Stimulated activated CD4-positive, alpha-beta T cell treated with anti-CD3 and anti-CD28 coated beads, Interleukin-4, amount 100 ng/mL, for 24 hours (primary cell): ENCODE results near the gene B4GALT5.
"Not testable (repeated sequence)": the region's sequence is repeated elsewhere in the genome, so short reads cannot be mapped to it uniquely, and the experiment has no call there.

Source experiments
- DNase-seq: peaks from one replicate; pipeline ENCODE4 v3.0.0-alpha.2; 2020

The B4GALT5 gene

DNA sequence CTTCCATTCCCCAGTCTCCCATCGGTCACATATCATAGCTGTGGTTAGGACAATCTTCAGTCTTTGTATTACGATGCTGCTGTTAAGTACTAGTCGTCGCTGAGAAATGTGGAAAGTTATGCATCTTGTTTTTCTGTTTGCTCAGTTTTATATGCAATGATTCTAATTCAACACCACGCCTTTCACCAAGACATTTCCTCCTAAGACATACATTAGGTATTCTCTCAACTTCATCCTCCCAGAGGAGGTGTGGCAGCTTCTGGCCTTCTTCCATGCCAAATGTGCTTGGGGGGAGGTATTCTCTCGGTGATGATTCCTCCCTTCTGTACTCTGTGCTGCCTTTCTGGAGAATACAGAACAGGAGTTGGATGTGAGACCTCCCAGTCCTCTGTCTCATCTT lies 66.1 kb downstream of the B4GALT5 start:
- no peak for DNase-seq

DNA sequence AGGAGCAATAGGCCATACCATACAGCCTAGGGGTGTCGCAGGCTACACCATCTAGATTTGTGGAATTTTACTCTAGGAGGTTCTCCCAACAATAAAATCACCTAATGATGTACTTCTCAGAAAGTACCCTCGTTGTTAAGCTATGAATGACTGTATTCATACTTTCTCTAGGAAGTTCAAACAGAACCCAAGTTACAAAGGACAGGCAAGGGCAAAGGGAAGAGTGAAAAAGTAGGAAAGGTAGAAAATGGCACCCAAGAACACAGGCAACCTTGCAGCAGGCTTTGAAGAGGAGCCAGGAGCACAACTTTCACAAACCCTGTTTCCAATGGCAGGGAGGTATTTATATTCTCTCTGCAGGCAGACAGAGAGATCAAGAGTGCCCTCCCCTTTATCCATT lies 67.2 kb downstream of the B4GALT5 start:
- no peak for DNase-seq

DNA sequence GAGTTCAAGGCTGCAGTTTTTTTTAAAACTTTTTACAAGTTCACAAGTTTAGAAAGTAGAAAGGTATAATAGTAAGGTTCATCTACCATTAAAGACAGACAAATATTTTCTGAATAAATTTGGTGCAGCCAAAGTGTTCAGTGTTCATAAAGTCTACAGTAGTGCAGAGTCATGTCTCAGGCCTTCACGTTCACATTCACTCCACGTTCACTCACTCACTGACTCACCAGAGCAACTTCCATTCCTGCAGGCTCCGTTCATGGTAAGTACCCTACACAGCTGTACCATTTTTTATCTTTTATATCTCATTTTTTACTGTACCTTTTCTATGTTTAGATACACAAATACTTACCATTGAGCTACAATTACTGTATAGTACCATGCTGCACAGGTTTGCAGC lies 67.6 kb downstream of the B4GALT5 start:
- no peak for DNase-seq

DNA sequence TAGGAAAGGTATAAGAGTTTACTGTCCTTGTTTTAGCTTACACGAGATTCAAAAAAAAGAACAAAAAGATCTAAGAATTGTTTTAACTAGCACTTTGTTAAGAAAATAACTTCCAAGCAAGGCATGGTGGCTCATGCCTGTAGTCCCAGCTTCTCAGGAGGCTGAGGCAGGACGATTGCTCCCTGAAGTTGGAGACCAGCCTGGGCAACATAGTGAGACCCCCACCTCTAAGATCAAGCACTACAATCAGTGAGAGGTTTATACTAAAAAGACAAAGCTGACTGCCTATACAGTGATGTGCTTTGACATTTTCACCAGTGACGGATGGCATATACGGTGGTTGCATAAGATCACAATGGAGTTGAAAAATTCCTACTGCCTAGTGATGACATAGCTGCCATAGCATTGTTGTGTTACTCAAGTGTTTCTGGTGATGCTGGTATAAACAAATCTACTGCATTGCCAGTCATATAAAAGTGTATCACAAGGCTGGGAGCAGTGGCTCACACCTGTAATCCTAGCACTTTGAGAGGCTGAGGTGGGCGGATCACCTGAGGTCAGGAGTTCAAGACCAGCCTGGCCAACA lies 68.6 kb downstream of the B4GALT5 start:
- no peak for DNase-seq

DNA sequence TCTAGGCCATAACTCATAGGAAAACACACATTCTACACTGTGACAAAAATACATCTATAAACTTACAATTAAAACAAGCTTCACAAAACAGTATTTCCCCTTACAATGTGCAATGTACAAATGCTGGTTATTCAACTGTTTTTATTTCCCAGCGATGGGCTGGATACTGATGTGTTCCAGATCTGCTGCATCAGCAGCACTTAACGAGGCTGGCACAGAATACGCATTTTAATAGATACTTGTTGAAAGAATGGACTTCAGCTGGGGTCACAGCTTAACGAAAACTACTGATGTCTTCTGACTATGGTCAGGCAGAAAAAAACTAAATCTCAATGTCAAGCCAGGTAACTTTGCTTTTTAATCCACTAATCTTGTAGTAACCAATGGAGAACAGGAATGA lies 70.9 kb downstream of the B4GALT5 start:
- DNase-seq: no peak

DNA sequence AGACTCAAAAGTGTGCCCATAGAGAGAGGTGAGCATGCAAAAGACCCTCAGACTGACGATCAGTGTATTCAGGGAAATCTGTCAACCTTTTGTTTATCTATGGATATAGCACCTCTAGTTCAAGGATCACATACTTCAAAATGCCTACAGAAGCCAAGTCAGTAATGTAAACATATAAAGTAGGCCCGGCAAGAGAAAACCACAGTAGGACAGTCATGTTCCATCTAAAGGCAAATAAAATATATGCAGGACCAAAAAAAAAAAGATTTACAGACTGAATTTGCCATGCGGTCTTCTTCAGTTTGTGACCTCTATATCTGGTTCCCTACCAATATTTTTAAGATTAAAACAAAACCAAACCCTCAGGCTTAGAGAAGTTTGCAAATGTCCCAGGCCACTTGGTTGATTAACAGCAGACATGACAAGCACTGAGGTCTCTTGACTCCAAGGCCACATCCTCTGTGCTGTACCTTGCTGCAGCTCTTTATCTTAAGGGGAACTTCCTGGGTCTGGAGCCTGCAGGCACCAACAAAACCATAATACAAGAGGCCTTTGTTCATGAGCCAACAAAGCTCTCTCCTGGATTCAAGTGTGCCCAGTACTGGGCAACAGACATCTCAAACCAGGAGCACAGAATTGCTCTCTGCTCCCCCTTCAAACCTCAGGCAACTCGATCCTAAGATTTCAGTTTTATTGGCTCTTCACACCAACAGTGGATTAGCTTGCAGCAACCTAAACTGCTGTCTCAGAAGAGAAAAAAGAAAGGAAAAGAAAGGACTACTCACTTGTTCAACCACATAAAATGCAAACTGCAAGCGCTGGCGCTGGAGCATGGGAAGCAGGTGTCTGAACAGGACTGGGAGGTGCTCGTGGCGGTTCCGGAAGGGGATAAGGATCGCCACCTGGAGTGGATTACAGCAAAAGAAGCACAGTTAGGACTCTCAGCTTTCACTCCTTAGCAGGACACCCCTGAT lies 71.7 kb downstream of the B4GALT5 start:
- DNase-seq: no peak

DNA sequence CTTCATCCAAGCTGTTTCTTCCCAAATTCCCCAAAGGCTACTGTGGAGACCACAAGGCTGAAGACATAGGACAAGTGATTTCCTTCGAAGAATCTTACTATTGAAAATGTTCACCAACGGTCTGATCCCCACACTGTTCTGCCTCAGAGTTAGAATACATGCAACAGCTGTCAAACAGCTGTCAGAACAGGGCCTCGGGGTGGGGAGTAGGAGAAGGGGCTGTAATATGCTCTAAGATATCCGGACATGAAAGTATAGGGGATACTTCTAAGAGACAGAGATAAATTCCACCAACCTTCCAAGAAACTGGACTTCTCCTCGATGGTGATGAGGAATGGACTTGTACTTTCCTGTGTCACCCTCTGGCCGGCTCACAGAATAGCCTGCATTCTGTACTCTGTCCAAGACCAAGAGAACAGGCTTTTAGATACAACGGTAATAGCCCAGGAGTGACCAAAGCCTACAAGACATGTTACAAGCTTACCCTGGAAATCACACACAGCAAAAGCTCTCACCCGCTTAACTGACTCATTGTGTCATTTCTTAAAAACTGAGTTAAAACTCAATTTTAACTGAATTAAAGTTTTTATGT lies 76.5 kb downstream of the B4GALT5 start:
- DNase-seq: no peak

DNA sequence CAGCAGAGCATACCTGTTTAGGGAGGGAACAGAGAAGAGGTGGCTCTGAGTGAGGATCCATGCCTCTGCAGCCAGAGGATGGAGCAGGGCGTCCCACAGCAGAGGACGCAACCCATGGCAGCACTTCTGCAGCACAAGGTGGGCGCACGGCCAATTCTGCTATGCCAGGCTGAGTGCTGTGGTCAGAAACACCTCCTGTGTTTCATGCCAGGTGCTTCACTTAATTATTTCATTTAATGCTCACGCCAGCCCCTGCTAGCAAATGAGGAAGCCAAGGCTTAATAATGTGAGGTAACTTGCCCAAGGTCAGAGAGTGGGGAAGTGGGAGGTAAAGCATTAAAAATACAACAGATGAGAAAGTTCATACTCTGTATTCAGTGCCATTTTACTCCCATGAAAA lies 77.2 kb downstream of the B4GALT5 start:
- DNase-seq: no peak

DNA sequence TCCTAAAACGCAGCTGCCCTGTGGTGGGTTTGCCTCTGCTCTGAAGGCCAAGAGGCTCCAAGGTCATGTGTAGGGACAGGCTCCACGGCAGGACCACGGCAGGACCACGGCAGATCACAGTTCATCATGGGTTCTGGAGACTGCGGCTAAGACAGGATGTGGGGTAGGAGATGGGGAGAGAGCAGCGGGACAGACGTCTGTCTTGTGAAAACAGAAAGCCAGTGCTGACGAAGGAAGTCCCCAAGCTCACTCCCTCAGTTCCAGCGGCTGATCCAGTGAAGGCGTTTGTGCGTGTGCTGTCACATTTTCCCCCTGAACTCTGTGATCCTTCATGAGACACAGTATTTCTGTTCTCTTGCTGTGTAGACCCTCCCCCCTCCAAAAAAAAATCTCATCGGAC lies 77.8 kb downstream of the B4GALT5 start:
- DNase-seq: no peak

DNA sequence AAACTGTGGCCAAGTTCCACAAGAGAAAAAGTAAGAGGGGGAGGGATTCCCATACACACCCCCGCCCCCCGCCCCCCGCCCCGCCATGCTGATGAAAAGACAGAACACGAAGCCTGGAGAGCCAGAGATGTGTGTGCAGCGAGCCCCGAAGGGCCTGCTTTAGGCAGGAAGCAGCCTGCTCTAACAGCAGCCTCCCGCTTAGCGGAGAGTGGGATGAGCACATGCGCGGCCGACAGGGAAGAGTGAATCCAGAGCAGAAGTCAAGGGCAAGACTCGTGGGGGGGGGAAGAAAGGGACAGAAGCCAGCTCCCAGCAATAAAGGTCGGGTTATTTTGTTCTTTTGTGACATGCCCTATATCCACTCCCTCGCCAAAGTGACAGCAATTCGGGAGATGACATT lies 78.5 kb downstream of the B4GALT5 start:
- DNase-seq: no peak

DNA sequence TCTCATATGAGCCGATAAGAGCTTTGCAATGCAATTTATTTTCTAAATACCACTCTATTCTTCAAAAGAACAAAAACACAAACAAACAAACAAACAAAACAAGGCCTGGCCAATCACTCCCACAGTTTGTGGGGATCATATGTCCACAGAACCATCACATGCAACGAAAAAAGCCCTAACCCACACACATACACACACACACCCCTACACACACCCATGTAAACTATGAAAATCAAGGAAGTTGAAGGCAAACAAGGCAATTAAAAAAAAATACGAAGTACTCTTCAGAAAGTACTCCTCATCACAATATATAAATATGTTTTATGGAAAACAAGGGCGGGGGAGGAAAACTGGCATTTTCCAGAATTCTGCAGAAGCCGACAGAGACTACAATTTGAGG lies 79.6 kb downstream of the B4GALT5 start:
- DNase-seq: no peak

DNA sequence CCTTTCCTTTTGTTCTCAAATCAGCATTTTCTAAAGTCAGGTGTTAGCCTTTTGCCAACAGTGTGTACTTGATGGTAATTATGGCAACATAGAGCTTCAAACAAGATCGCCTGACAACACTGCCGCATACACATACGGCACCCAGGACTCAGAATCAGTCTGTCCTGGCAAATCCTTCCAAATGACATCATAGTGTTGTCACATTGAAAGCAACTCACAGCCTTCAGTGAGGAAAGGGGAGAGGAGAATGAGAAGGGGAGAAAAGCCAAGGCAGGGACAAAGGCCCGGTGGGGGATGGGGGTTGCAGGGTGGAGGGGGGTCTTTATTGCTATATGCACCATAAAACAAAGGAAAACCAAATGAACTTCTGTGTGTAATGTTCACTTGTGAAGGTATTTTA lies 80.0 kb downstream of the B4GALT5 start:
- no peak for DNase-seq

DNA sequence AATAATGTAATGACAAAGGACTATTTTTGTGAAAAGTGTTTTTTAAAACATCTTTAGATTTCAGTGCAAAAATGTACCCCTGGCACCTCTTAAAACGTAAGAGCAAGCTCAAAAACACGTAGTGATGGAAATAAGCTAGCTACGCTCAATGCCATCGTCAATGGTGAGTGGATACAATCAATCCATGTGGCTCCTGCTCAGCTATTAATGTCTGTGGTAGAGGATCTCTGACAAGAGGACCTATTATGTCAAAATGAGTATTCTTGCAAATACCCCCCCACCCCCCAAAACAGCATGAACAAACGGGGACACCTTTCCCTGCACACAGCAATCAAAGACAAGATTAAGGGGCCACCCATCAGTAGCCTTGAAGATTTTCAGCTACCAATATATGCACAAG lies 80.7 kb downstream of the B4GALT5 start:
- no peak for DNase-seq

DNA sequence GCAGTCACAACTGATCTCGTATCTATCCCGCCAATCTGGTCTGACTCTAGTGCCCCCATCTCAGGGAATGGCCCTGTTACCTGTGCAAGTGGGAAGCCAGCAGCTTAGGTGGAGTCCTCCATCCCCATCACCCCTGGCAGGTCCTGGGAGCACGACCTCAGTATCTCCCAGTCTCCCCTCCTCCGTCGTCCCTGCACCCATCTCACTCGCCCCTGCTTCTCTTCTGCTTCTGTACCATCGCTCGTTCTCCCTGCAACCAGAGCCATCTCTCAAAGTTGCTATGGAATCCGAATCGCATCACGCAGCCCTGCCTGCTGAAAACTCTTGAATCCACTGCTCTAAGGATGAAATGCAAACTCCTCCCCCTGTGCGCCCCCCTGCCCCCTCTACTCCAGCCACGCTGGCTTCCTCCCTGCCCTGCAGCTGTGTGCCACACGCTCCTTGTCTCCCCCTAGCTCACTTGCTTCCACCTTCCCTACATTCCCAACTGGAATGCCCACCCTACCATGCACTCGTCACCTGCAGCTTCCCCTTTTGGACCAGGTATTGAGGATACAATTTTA lies 81.7 kb downstream of the B4GALT5 start:
- no peak for DNase-seq

DNA sequence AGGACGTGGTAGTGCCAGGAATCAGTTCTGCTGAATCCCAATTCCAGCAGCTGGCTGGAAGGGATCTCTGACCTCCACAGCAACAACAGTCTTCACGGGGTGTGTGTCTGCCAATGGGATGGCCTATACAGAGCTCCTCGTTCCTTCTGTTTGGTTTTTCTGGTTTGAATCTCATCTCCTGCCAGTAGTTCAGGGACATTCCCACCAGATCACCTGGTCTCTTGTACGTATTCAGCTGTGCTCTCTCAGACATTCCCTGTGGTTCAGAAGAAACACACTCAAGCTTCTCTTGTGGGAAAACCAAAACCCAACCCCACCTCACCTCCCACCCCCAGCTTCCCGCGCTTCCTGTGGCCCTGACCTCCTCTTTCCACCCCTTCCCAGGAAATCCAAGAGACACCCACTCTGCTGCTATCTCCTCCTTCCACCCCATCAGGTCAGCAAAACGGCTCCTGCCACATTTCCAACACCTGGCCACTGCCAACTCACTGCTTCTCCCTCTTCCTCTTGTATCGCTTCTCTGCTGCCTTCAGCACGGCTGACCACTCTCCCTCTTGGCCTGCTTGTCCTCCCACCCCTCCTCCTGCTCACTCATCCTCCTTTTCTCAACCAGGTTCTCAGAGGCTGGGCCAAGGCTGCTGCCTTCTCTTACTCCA lies 82.5 kb downstream of the B4GALT5 start:
- DNase-seq: no peak

DNA sequence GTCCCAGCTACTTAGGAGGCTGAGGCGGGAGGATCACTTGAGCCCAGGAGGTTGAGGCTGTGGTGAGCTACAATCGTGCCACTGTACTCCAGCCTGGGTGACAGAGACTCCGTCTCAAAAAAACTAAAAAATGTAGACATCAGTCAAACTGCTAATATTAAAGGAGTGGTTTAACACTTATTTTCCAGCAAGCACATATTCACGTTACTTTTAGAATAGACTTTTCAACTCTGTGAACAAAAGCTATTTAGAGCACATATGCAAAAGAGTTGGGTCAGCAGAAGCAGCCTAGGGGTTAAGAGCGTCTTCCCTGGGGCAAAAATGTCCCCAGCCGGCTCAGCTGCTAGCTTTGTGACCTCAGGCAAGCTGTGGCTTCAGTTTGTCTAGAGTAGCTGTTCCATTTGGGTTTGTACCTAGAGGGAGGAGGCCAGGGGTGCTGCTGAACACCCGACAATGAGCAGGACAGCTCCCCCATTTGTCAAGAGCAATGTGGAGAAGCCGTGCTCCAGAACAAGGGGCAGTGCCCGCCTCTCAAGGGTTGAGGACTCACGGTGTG lies 83.2 kb downstream of the B4GALT5 start:
- no peak for DNase-seq

DNA sequence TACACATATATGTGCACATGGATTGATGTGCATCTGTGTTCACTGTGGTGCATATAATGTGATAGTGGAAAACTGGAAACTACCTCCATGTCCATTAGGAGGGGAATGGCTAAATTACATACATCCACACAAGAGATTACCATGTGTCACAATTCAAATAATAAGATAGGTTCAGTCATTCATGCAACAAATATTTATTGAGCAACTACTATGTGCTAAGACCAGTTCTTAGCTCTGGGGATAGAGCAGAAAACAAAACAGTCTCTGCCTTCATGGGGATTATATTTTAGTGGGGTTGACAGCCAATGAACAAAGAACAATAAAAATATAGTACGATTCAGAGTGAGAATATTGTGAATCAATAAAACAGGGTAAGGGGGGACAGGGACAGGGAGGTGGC lies 84.1 kb downstream of the B4GALT5 start:
- no peak for DNase-seq

DNA sequence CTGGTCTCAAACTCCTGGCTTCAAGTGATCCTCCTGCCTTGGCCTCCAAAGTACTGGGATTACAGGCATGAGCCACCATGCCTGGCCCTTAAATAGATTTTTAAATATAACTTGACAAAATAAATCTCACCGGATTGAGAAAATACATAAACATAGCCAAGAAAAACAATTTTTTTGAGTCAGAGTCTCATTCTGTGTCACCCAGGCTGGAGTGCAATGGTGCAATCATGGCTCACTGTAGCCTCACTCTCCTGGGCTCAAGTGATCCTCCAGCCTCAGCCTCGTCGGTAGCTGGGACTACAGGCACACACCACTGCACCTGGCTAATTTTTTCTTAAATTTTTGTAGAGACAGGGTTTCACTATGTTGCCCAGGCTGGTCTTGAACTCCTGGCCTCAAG lies 85.4 kb downstream of the B4GALT5 start:
- not testable (repeated sequence) for DNase-seq

DNA sequence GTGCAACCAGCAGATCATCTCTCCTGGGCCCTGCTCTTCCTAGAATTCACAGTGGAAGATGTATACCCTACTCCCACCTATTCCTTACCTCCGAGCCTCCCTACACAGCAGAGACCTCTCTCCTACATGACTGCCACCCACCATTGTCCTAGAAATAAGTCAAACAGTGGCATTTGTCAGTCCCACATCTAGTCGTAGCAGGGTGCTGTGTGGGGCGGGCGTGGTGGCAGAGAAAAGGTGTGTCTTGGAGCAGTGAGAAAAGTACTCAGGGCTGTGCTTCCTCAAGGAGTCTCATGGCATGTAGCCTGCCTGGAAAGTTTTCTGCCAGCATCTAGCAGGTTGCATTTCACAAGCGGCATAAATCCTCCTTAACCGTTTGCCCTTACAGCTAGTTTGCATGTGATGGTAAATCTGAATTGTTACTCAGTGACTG lies 86.3 kb downstream of the B4GALT5 start:
- DNase-seq: no peak

DNA sequence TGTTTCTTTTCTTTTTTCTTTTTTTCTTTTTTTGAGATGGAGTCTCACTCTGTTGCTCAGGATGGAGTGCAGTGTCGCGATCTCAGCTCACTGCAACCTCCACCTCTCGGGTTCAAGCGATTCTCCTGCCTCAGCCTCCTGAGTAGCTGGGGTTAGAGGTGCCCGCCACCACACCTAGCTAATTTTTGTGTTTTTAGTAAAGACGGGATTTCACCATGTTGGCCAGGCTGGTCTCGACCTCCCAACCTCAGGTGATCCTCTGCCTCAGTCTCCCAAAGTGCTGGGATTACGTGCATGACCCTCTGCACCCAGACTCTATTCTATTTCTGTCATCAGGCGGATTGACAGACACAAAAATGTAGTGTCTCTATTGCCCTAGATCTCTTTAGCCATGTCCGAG lies 88.7 kb downstream of the B4GALT5 start:
- not testable (repeated sequence) for DNase-seq

DNA sequence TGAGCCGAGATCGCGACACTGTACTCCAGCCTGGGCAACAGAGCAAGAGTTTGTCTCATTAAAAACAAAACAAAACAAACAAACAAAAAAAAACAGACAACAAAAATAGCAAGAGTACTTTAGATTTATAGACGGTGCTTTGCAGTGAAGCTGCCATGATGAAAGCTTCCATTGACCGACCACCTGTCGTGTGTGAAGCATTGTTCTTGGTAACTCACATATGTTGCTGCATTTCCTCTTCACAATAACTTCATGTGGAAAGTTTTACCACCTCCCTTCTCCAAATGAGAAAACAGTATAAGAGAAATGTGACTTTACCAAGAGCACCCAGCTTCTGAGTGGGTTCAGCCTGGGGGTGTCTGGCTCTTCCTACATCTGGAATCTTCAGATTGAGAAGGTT lies 89.4 kb downstream of the B4GALT5 start:
- DNase-seq: no peak

DNA sequence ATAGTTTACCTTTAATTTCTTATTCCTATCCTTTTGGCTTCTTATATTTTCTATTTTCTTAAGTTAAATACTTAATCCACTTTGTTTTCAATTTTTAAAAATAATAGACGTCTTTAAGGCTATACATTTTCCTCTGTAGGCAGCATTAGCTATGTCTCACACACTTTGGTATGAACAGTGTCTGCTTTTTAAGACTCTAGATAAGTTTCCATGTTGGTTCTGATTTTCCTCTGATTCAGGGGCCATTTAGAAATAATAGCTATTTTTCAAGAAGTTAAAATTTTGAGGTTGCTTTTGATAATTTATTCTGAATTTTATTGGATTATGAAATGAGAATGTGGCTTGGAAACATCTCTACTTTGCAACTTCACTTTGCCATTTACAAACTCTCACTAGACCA lies 91.4 kb downstream of the B4GALT5 start:
- DNase-seq: no peak
